Stimulated activated naive B cell treated with anti-CD40 and anti-IgM and Interleukin-4, amounts not matched to agents 10 μg/mL and 1 μg/mL and 100 μg/mL, for 72 hours (primary cell): ENCODE results near the gene IFI30.
A peak's percentile ranks its signal among the peaks of the same experiment; 100 is the strongest.

Experiments
- ATAC-seq, 2 donors: fragments of 150-1000 bp; cut with Tn5 transposase; replicated peaks; 2 replicates each; pipeline ENCODE4 v1.10.0; 2021; ENCODE audit warnings: moderate library complexity in 1 of 2
- DNase-seq: peaks from one replicate; pipeline ENCODE4 v3.0.0; 2021
- H3K27ac Mint-ChIP-seq: one replicate; pipeline ENCODE4 v1.8.0; 2022; ENCODE audit warnings: mild to moderate bottlenecking, mixed read lengths
- H3K27me3 Mint-ChIP-seq, 2 donors: one replicate each; pipeline ENCODE4 v1.8.0; 2022; ENCODE audit warnings: mixed read lengths in 2 of 2
- H3K36me3 Mint-ChIP-seq, 2 donors: one replicate each; pipeline ENCODE4 v1.8.0; 2022; ENCODE audit warnings: mixed read lengths in 2 of 2, mild to moderate bottlenecking in 1 of 2
- H3K4me1 Mint-ChIP-seq, 2 donors: one replicate each; pipeline ENCODE4 v1.8.0; 2022; ENCODE audit warnings: mixed read lengths in 2 of 2, mild to moderate bottlenecking in 1 of 2
- H3K4me3 Mint-ChIP-seq, 2 donors: one replicate each; pipeline ENCODE4 v1.8.0; 2022; ENCODE audit warnings: mild to moderate bottlenecking in 2 of 2, mixed read lengths in 2 of 2, moderate library complexity in 1 of 2
- H3K9me3 Mint-ChIP-seq, 2 donors: one replicate each; pipeline ENCODE4 v1.8.0; 2022; ENCODE audit warnings: mixed read lengths in 2 of 2, mild to moderate bottlenecking in 1 of 2

The IFI30 gene

DNA sequence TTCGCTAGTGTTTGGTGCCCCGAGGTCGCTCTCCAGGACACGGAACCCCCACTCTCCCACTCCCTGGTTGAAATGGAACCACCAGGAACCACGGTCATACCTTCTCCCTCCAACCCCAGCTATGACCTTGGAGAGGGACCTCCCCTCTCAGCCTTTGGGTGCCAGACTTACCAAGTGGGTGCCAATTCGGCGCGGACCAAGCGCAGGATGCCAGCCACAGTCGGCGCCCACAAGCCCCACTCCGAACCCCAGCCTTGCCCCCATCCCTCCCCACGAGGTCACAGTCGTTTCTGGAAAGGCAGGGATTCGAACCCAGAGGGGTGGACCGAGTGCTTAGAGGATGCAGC, 51.7 kb downstream of the IFI30 start:
- Mint-ChIP-seq H3K9me3 (no peaks in the 10 kb centered on the region), H3K27me3 (peaks cover 74 to 83% of the 10 kb centered on the region in 2 donors), H3K4me3 (peak overlapping the region; percentile 71 to 89), H3K27ac (no peak overlapping the region), H3K4me1 (peaks cover 35 to 44% of the 10 kb centered on the region in 2 donors), H3K36me3 (peaks cover 8 to 10% of the 10 kb centered on the region in 2 donors)
- no peak for ATAC-seq
- DNase-seq, result no peak

DNA sequence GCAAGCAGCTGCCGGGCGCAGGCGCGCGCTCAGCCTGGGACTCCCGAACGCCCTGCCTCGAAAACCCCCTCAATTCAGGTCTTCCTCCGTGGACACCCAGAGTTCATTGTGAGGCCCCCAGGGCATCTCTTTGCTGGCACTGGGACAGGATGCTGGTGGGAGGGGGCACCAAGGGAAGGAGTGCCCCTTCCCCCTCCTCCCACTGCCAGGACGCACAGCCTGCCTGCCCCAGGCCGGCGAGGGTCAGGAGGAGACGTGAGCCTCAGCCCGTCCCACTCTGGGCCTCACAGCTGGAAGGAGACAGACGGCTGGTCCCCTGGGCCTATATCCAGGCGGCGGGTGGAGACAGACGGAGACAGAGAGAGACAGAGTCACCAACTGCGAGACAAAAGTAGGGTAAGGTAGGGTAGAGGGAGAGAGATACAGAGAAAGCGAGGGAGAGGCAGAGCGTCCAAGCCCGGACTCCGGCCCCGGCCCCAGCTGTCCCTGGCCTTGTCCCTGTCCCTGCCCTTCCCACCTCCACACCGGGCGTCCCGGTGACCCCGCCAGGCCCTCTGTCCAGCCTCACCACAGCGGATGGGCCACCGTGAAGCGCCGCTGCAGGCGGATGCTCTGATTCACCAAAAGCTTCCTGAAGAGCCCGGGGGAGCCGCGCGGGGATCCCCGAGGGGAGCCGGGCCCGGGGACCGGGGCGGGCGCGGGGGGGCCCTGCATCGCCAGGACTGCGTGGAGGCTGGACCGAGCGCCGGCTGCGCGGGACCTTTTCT, 52.3 kb downstream of the IFI30 start, which contains the start of gene PDE4C:
PDE4C (minus strand) TSS at position 737 of the 767 bp plus-strand sequence; CDS start at position 714, 23 bp downstream.
- H3K9me3 Mint-ChIP-seq, result no peaks in the 10 kb centered on the region
- peaks cover 75 to 83% of the 10 kb centered on the region in 2 donors for H3K27me3 Mint-ChIP-seq
- peaks cover 8 to 10% of the 10 kb centered on the region in 2 donors for H3K36me3 Mint-ChIP-seq
- no peak for ATAC-seq
- H3K4me1 Mint-ChIP-seq, result peaks cover 37 to 47% of the 10 kb centered on the region in 2 donors
- DNase-seq, result no peak
- H3K27ac Mint-ChIP-seq, result peak within 1 kb of the TSS; percentile 90
- peak within 1 kb of the TSS; percentile 71 to 89 for H3K4me3 Mint-ChIP-seq

DNA sequence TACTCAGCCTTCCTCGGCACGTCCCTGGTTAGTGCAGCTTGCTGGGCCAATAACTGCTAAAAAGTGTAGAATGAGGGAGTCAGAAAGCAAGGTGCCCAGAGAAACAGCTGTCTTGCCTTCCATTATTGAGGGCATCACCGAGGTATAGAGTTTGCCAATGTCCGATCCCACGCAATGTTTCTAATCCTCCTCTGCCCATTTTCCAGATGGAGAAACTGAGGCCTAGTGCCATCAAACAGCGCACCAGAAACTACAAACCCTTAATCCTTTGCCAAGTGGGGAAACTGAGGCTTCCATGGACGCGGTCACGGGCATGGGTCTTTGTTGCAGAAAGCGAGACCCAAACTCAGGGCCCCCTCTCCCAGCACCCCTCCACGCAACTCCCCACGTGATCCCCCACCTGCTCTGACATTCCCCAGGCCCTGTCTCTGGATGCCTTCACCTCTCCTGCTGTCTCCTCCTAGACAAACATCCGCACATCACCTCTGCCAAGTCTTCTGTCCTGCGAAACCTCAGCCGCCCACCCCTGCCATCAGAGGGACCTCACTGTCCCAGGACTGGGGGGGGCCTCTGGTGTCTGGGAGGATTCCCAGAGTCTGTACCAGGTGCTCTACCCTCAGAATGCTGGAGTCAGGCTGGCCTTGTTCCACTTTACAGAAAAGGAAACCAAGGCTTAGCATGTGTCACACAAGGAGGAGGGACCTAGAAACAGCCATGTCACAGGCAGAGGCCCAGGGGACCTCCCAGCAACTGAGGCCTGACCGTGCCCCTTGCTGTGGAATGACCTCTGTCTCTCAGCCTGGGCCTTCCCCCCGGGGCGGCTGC, 53.6 kb downstream of the IFI30 start:
- Mint-ChIP-seq H3K36me3 (peaks cover 8 to 10% of the 10 kb centered on the region in 2 donors), H3K4me1 (peaks cover 47 to 54% of the 10 kb centered on the region in 2 donors), H3K4me3 (peak overlapping the region in 1 of 2 donors; percentile 50), H3K9me3 (no peaks in the 10 kb centered on the region), H3K27me3 (peaks cover 68 to 79% of the 10 kb centered on the region in 2 donors), H3K27ac (no peak overlapping the region)
- ATAC-seq (no peak), DNase-seq (no peak)
